Measurements from ENCODE around the gene C19orf44.

GRCh38 chr19:16532440-16533234, 36.4 kb downstream of the C19orf44 start:
- TF ChIP-seq BHLHE40 (IDR thresholded peaks at IDR 0.05; ENCODE audit: borderline replicate concordance) (no peak), SP1 (IDR thresholded peaks at IDR 0.05) (no peak), FOXM1 (IDR thresholded peaks at IDR 0.05; ENCODE audit: borderline replicate concordance) (no peak), FOXK2 (IDR thresholded peaks at IDR 0.05) (no peak), ZNF384 (IDR thresholded peaks at IDR 0.05) (no peak), NFRKB (IDR thresholded peaks at IDR 0.05) (no peak), PKNOX1 (IDR thresholded peaks at IDR 0.05) (no peak), SUZ12 (IDR thresholded peaks at IDR 0.05) (no peak), CTBP1 (IDR thresholded peaks at IDR 0.05; ENCODE audit: borderline replicate concordance) (no peak), ARNT (IDR thresholded peaks at IDR 0.05) (no peak)
